Retinal pigment epithelial cell (primary cell): Measurements from ENCODE around the gene ATG5.
"Not testable (repeated sequence)": the region's sequence is repeated elsewhere in the genome, so short reads cannot be mapped to it uniquely, and the experiment has no call there.

Experiments used
- DNase-seq: peaks from one replicate; pipeline ENCODE4 v3.0.0-alpha.2; 2010; ENCODE audit warnings: low read depth
- H3K4me3 ChIP-seq: 2 replicates; pipeline ENCODE4 v1.5.1; 2011; ENCODE audit warnings: mild to moderate bottlenecking, low read length, control low read depth, moderate library complexity
- TF ChIP-seq, protein P1 (sequence below): conservative IDR thresholded peaks from 2 replicates; pipeline ENCODE4 v1.5.1; 2011; ENCODE audit warnings: low read depth, low read length, control low read depth, inconsistent platforms

Gene ATG5

DNA sequence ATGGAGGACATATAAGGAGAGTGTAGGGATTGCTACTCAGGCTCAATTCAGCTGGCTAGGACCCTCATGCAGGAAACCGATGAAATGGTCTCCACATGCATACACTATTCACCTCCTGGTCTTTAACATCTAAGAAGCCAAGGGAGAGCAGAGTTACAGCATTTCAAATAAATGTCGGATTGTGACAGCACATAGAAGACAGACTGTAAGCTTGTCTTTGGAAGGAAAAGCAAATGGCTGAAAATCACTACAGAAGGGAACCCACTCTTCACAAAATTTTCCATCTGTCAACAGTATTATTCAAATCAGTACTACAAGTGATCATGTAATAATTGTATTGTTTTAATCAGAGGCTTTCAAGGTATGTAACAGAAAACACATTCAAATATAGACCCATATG, 72.9 kb downstream of the ATG5 start:
- TF ChIP-seq, protein P1, sequence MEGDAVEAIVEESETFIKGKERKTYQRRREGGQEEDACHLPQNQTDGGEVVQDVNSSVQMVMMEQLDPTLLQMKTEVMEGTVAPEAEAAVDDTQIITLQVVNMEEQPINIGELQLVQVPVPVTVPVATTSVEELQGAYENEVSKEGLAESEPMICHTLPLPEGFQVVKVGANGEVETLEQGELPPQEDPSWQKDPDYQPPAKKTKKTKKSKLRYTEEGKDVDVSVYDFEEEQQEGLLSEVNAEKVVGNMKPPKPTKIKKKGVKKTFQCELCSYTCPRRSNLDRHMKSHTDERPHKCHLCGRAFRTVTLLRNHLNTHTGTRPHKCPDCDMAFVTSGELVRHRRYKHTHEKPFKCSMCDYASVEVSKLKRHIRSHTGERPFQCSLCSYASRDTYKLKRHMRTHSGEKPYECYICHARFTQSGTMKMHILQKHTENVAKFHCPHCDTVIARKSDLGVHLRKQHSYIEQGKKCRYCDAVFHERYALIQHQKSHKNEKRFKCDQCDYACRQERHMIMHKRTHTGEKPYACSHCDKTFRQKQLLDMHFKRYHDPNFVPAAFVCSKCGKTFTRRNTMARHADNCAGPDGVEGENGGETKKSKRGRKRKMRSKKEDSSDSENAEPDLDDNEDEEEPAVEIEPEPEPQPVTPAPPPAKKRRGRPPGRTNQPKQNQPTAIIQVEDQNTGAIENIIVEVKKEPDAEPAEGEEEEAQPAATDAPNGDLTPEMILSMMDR, result no peak
- DNase-seq, result no peak
- H3K4me3 ChIP-seq, result no peak overlapping the region

DNA sequence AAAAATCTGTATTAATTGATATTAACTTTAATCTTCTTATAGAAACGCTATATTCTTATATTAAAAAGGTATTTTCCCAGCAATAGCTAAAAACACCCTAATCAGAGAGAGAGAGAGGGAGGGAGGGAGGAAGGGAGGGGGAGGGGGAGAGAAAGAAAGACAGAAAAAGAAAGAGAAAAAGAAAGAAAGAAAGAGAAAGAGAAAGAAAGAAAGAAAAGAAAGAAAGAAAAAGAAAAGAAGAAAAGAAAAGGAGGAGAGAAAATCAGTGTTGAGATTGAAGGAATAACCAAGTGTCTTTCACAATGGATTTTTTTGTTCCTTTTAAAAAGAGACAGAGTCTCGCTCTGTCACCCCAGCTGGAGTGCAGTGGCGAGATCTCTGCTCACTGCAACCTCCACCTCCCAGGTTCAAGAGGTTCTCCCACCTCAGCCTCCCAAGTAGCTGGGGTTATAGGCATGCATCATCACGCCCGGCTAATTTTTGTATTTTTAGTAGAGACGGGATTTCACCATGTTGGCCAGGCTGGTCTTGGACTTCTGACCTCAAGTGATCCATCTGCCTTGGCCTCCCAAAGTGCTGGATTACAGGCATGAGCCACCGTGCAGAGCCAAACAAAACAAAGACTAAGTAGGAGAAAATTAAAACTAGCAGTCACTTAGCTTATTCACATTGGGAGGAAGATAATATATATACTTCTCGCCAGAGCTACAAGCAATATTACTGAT, 73.9 kb downstream of the ATG5 start:
- not testable (repeated sequence) for DNase-seq, H3K4me3 ChIP-seq

GRCh38 chr6:106250953-106251352, 74.6 kb downstream of the ATG5 start:
- no peak for DNase-seq
- H3K4me3 ChIP-seq, result no peak overlapping the region
- TF ChIP-seq, protein P1, result no peak

GRCh38 chr6:106249658-106250057, 75.9 kb downstream of the ATG5 start:
- H3K4me3 ChIP-seq, result no peak overlapping the region
- TF ChIP-seq, protein P1, result no peak

GRCh38 chr6:106247733-106248132, 77.8 kb downstream of the ATG5 start:
- TF ChIP-seq, protein P1, result no peak
- no peak overlapping the region for H3K4me3 ChIP-seq
- DNase-seq, result no peak

More at GRCh38 chr6:106249658-106250057, 75.9 kb downstream of the ATG5 start:
- DNase-seq, result no peak

DNA sequence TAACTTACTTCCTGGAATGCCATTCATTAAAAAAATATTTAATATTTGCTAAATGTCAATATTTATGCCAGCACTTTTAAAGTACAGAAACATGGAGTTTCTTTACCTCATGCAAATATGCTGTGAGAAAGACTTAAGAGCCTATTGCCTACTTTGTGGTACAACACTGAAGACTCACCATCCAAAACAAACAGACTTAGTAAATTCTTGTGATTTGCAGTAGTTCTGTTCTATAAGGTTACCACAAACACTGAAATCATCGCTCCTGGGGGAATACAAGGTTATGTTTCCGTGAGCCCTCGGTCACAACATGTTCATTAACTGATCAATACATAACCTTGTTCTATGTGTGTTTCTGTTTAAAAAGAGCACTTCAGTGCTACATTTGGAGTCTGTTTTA, 78.3 kb downstream of the ATG5 start:
- TF ChIP-seq, protein P1, result no peak
- no peak for DNase-seq
- H3K4me3 ChIP-seq, result no peak overlapping the region

DNA sequence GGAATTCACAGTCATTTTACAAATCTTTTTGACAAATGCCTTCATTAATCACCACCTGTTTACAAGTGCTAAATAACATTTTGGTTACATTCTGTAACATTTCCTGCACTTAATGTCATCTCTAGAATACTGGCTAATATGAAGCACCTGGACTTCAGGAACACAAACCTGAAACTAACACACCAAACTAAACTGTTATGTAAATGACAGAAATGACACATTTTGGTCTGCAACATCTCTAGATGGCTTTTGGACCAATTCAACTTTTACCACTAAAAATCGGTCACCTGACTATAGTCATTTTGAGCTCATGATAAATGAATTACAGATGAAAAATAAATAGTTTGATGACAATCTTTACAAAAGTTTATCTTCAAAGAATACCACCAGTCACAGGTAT, 80.6 kb downstream of the ATG5 start:
- TF ChIP-seq, protein P1, result no peak

DNA sequence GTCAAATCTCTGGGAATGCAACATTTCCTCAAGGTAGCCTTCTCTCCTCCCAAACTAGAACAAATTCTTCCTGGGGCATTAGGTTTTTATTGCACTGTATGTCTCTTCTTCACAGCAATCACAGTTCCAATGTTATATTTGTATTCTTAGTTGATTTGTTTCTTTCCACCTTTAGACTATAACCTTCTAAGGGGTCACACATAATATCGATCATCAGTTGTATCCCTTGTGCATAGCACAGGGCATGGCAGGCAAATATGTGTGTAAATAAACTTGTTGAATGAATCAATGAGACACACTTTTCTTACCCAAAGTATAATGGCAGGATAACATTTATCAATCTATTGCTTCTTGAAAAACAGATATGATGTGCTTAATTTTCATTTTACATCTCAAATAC, 81.0 kb downstream of the ATG5 start:
- no peak overlapping the region for H3K4me3 ChIP-seq
- TF ChIP-seq, protein P1, result no peak
- DNase-seq, result no peak

More for the DNA sequence above, 80.6 kb downstream of the ATG5 start:
- H3K4me3 ChIP-seq, result no peak overlapping the region
- no peak for DNase-seq
